ENCODE data around the gene CREG1.

- TF ChIP-seq CTCF (IDR thresholded peaks at IDR 0.05) (no peak), EP300 (IDR thresholded peaks at IDR 0.05; ENCODE audit: low read depth) (no peak), POLR2A (IDR thresholded peaks at IDR 0.05) (no peak), POLR2AphosphoS5 (IDR thresholded peaks at IDR 0.05) (no peak)
Measured at GRCh38 chr1:167532964-167533824, 20.4 kb downstream of the CREG1 start.
